GM12878 (cell line): ENCODE data around the gene EPM2AIP1. TPM values are rescaled to one million over a fixed set of nuclear protein-coding genes. Genes with fewer than 3 reads are reported as not detected.

ENCODE experiments used
- ATAC-seq: fragments of 200-7000 bp; cut with Tn5 transposase; 3 replicates; pipeline ENCODE4 v1.9.1; 2020; ENCODE audit warnings: mild to moderate bottlenecking, moderate library complexity
- BruUV-seq: library from RNA; stranded (reverse); fragments of 400-500 nt; replicated peaks from 2 replicates; lab custom pipeline; 2021; lab: Mats Ljungman, UMichigan
- CTCF ChIA-PET: fragments of 300-600 bp; sonication (Branson Sonifier 250); formaldehyde crosslinking; extraction: SDS; loops from one replicate; lab custom pipeline; 2021; ENCODE audit warnings: inconsistent platforms; lab: Yijun Ruan, JAX
- POLR2A ChIA-PET: fragments of 350-600 bp; formaldehyde crosslinking; extraction: SDS; loops from one replicate; lab custom pipeline; 2021; ENCODE audit warnings: inconsistent platforms; lab: Charles Lee
- RAD21 ChIA-PET: fragments of 300-600 bp; sonication (Branson Sonifier 250); formaldehyde crosslinking; loops from one replicate; lab custom pipeline; 2023; ENCODE audit warnings: antibody characterized with exemption; ENCODE audit not compliant: unreplicated experiment; lab: Charles Lee
- SMC1A ChIA-PET: fragments of 300-600 bp; sonication (Branson Sonifier 250); formaldehyde crosslinking; loops from one replicate; lab custom pipeline; 2023; ENCODE audit not compliant: unreplicated experiment, uncharacterized antibody; lab: Charles Lee
- DNase-seq: peaks from one replicate; pipeline ENCODE4 v3.0.0-alpha.2; 2011; ENCODE audit warnings: low read depth, low spot score
- FAIRE-seq: peaks from 3 replicates; lab custom pipeline; 2011; peaks lifted over from hg19 to GRCh38; lab: Jason Lieb, UNC
- H2AFZ ChIP-seq: 2 replicates; pipeline ENCODE4 v1.6.0; 2011; ENCODE audit warnings: low read depth, low read length, control low read depth; ENCODE audit not compliant: control insufficient read depth
- H3K27ac ChIP-seq: 2 replicates; pipeline ENCODE4 v1.5.1; 2011; ENCODE audit warnings: control low read depth; ENCODE audit not compliant: control insufficient read depth, insufficient read depth
- H3K27me3 ChIP-seq, 2 experiments: replicated peaks in 1 of 2; 2 replicates each; pipeline versions ENCODE4 v1.6.0 to v1.6.1; 2011; ENCODE audit warnings: low read length in 1 of 2; ENCODE audit not compliant: control insufficient read depth in 2 of 2, insufficient read depth in 2 of 2
- H3K36me3 ChIP-seq, 2 experiments: 2 replicates each; pipeline ENCODE4 v1.5.1; 2011; ENCODE audit warnings: low read length in 1 of 2; ENCODE audit not compliant: control insufficient read depth in 2 of 2, insufficient read depth in 2 of 2
- H3K4me1 ChIP-seq: 2 replicates; pipeline ENCODE4 v1.6.1; 2011; ENCODE audit warnings: mild to moderate bottlenecking, low read length, moderate library complexity, mixed read lengths; ENCODE audit not compliant: control insufficient read depth, insufficient read depth
- H3K4me2 ChIP-seq: 2 replicates; pipeline ENCODE4 v1.6.0; 2011; ENCODE audit warnings: control low read depth; ENCODE audit not compliant: control insufficient read depth, insufficient read depth
- H3K4me3 ChIP-seq: fragments of 200-600 bp; sonication (generic); 2 replicates; pipeline ENCODE4 v1.5.1; 2016
- H3K79me2 ChIP-seq: 2 replicates; pipeline ENCODE4 v1.6.0; 2011; ENCODE audit warnings: low read length; ENCODE audit not compliant: control insufficient read depth, insufficient read depth
- H3K9ac ChIP-seq: 2 replicates; pipeline ENCODE4 v1.8.0; 2011; ENCODE audit warnings: low read length, control low read depth, mixed read lengths; ENCODE audit not compliant: control insufficient read depth, insufficient read depth
- H3K9me3 ChIP-seq: replicated peaks from 3 replicates; pipeline ENCODE4 v1.5.1; 2011; ENCODE audit warnings: mild to moderate bottlenecking, low read length; ENCODE audit not compliant: control insufficient read depth, insufficient read depth
- H4K20me1 ChIP-seq: 2 replicates; pipeline ENCODE4 v1.6.0; 2011; ENCODE audit not compliant: control insufficient read depth, insufficient read depth
- RCOR1 ChIP-seq: conservative IDR thresholded peaks from 2 replicates; pipeline ENCODE4 v1.6.1; 2012; ENCODE audit warnings: low read depth, low read length, improper control_type of control experiment
- YBX1 ChIP-seq: fragments of 450-650 bp; IDR thresholded peaks from 2 replicates; pipeline ENCODE4 v1.6.1; 2016; ENCODE audit warnings: antibody characterized with exemption
- WGBS: methylation state at CpG from one replicate; pipeline ENCODE4 v1.1.6; 2016; ENCODE audit warnings: low lambda C conversion rate; ENCODE audit not compliant: insufficient replicate concordance, insufficient coverage; ENCODE audit errors: missing lambda C conversion rate; 5-methylcytosine and 5-hydroxymethylcytosine counted together
- in situ Hi-C: fragments of 300-500 bp; cut with MboI; formaldehyde crosslinking; loops from 9 replicates; pipeline ENCODE4 v1.14.3; 2018; ENCODE audit warnings: mixed read lengths
- intact Hi-C: fragments of 100-400 bp; cut with micrococcal nuclease; formaldehyde crosslinking; loops from one replicate; pipeline ENCODE4 v1.14.2; 2022; ENCODE audit not compliant: unreplicated experiment
- polyA plus RNA-seq, 11 experiments: library from polyadenylated mRNA; depleted of rRNA in 4 of 11; unstranded in 6 of 11; stranded (reverse) in 5 of 11; fragments of >200 nt; fragmentation: Nextera tagmentation in 4 of 11; fragmentation: Illumina TruSeq in 1 of 11; extraction: Ambion mirVana in 4 of 11; extraction: Trizol in 1 of 11; gene quantifications; 1 replicate in 1 of 11; 2 replicates in 10 of 11; pipeline versions ENCODE4 v1.2.1 to v1.2.3, GENCODE V29; 2011 to 2016; ENCODE audit warnings: inconsistent platforms in 2 of 11, missing spikeins in 2 of 11, low read depth in 1 of 11
- total RNA-seq, 4 experiments: library from RNA; depleted of rRNA in 3 of 4; stranded (reverse); fragments of >200 nt in 3 of 4; fragmentation: Illumina TruSeq in 1 of 4; extraction: Trizol in 1 of 4; gene quantifications; 2 replicates each; pipeline versions ENCODE4 v1.2.1 to v1.2.3, GENCODE V29; 2013 to 2021
- TF ChIP-seq, protein P1 (sequence below): fragments of 450-650 bp; IDR thresholded peaks from 2 replicates; pipeline ENCODE4 v1.6.1; 2017; ENCODE audit warnings: mild to moderate bottlenecking, moderate library complexity

EPM2AIP1 gene
- total and polyA plus RNA-seq, 10 of the 15 experiments (the other 5 are each of a cell fraction or from before 2014, with no cell fraction given): 5.5 to 31.9 (median 21.8) TPM

DNA sequence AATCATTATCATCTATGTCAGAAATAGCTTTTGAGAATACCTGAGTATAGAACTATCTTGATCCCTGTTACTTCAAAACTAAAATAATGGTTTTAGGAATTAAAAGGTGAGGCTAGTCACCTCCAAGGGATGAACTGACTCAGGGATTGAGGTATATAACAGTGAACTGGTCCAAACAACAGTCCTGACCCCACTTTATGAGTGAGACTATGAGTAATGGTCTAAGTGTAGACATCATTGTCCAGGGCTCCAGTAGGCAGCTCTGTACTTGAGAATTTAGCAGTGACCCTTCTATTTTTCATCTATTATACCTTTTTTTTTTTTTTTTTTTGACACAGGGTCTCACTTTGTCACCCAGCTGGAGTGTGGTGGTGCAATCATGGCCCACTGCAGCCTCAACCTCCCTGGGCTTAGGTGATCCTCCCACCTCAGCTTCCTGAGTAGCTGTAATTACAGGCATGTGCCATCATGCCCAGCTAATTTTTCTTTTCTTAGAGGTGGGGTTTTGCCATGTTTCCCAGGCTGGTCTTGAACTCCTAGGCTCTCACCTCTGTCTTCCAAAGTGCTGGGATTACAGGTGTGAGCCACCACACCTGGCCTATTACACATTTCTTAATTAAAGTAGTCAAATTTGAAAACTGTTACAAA lies 36.7 kb upstream of the EPM2AIP1 start:
- peaks cover 3 to 46% of the 10 kb centered on the region in 2 experiments for H3K36me3 ChIP-seq
- H2AFZ ChIP-seq: no peak overlapping the region
- ATAC-seq (no peak), FAIRE-seq (no peak), DNase-seq (no peak)
- ChIA-PET RAD21 (interaction anchor here (0.6 kb wide), 1 partner anchor 263 kb away, joined by 5 read pairs; no protein-coding TSS in a partner anchor), SMC1A (interaction anchor here (0.9 to 1.5 kb wide), 2 partner anchors 71 to 118 kb away, joined by 3 to 5 read pairs; no protein-coding TSS in a partner anchor), CTCF (interaction anchor here (0.7 to 1.9 kb wide), 2 partner anchors 10 to 69 kb away, joined by 3 to 4 read pairs; no protein-coding TSS in a partner anchor), POLR2A (interaction anchor here (0.6 to 0.7 kb wide), 2 partner anchors 12 to 81 kb away, joined by 3 to 4 read pairs; no protein-coding TSS in a partner anchor)
- no peaks in the 10 kb centered on the region; the same call in 2 of the 3 replicates for H3K9me3 ChIP-seq
- no peaks in the 10 kb centered on the region for H3K79me2 ChIP-seq
- H3K4me2 ChIP-seq: no peak overlapping the region
- no peak overlapping the region for H3K4me3 ChIP-seq
- H3K9ac ChIP-seq: no peak overlapping the region
- peaks cover 3% of the 10 kb centered on the region; the same call in 1 of the 2 replicates for H3K4me1 ChIP-seq
- H4K20me1 ChIP-seq: peaks cover 2% of the 10 kb centered on the region; the same call in 1 of the 2 replicates
- no peaks in the 10 kb centered on the region for H3K27me3 ChIP-seq
- H3K27ac ChIP-seq: no peak overlapping the region
- intact Hi-C loops (no loop called here), in situ Hi-C loops (no loop called here)
- TF ChIP-seq YBX1: no peak
- BruUV-seq: no TSS peak

DNA sequence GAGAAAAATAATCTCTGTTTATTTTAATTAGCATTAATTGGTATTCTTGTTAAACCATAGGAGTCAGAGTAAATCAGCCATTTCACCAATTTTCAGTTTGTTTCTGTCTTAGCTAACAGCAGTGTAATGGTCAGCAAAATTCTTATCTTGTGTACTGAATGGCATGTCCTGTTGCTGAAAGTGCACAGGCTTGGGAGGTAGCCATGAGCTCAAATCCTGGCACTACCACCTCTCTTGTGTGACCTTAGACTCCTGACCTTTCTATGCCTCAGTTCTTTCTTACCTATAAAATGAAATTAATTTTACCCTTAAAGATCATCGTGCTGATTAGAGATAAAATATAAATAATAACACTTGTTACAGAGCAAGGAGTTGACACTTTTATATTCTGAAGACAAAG lies 36.2 kb upstream of the EPM2AIP1 start:
- ChIA-PET SMC1A (interaction anchor here (0.9 to 1.5 kb wide), 5 partner anchors 8 to 192 kb away, joined by 3 to 5 read pairs (median 3); no protein-coding TSS in a partner anchor), POLR2A (interaction anchor here (0.6 kb wide), 1 partner anchor 11 kb away, joined by 4 read pairs; no protein-coding TSS in a partner anchor), CTCF (interaction anchor here (0.7 to 1.9 kb wide), 2 partner anchors 9 to 69 kb away, joined by 3 to 4 read pairs; no protein-coding TSS in a partner anchor), RAD21 (interaction anchor here (0.6 kb wide), 1 partner anchor 263 kb away, joined by 5 read pairs; no protein-coding TSS in a partner anchor)
- DNase-seq: no peak
- no TSS peak for BruUV-seq
- Histone ChIP-seq H3K4me1 (peaks cover 4% of the 10 kb centered on the region; the same call in 1 of the 2 replicates), H3K4me3 (no peak overlapping the region), H3K36me3 (peaks cover 3 to 42% of the 10 kb centered on the region in 2 experiments), H3K9ac (no peak overlapping the region), H3K27ac (no peak overlapping the region), H2AFZ (no peak overlapping the region), H3K9me3 (no peaks in the 10 kb centered on the region; the same call in 2 of the 3 replicates), H4K20me1 (peaks cover 2% of the 10 kb centered on the region; the same call in 1 of the 2 replicates), H3K79me2 (no peaks in the 10 kb centered on the region), H3K4me2 (no peak overlapping the region), H3K27me3 (no peaks in the 10 kb centered on the region)
- no peak for FAIRE-seq
- in situ Hi-C loops: no loop called here
- TF ChIP-seq, protein P1, sequence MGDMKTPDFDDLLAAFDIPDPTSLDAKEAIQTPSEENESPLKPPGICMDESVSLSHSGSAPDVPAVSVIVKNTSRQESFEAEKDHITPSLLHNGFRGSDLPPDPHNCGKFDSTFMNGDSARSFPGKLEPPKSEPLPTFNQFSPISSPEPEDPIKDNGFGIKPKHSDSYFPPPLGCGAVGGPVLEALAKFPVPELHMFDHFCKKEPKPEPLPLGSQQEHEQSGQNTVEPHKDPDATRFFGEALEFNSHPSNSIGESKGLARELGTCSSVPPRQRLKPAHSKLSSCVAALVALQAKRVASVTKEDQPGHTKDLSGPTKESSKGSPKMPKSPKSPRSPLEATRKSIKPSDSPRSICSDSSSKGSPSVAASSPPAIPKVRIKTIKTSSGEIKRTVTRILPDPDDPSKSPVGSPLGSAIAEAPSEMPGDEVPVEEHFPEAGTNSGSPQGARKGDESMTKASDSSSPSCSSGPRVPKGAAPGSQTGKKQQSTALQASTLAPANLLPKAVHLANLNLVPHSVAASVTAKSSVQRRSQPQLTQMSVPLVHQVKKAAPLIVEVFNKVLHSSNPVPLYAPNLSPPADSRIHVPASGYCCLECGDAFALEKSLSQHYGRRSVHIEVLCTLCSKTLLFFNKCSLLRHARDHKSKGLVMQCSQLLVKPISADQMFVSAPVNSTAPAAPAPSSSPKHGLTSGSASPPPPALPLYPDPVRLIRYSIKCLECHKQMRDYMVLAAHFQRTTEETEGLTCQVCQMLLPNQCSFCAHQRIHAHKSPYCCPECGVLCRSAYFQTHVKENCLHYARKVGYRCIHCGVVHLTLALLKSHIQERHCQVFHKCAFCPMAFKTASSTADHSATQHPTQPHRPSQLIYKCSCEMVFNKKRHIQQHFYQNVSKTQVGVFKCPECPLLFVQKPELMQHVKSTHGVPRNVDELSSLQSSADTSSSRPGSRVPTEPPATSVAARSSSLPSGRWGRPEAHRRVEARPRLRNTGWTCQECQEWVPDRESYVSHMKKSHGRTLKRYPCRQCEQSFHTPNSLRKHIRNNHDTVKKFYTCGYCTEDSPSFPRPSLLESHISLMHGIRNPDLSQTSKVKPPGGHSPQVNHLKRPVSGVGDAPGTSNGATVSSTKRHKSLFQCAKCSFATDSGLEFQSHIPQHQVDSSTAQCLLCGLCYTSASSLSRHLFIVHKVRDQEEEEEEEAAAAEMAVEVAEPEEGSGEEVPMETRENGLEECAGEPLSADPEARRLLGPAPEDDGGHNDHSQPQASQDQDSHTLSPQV: no peak
- no peak for TF ChIP-seq RCOR1
- ATAC-seq: no peak
- WGBS: 91% methylated on average over 1 of the region's 1 CpG
- intact Hi-C loops: no loop called here
